Measurements from ENCODE around the gene ZFX.

GRCh38 chrX:24145303-24146186 is 4.0 kb upstream of the ZFX start:
- TF ChIP-seq, protein P1, sequence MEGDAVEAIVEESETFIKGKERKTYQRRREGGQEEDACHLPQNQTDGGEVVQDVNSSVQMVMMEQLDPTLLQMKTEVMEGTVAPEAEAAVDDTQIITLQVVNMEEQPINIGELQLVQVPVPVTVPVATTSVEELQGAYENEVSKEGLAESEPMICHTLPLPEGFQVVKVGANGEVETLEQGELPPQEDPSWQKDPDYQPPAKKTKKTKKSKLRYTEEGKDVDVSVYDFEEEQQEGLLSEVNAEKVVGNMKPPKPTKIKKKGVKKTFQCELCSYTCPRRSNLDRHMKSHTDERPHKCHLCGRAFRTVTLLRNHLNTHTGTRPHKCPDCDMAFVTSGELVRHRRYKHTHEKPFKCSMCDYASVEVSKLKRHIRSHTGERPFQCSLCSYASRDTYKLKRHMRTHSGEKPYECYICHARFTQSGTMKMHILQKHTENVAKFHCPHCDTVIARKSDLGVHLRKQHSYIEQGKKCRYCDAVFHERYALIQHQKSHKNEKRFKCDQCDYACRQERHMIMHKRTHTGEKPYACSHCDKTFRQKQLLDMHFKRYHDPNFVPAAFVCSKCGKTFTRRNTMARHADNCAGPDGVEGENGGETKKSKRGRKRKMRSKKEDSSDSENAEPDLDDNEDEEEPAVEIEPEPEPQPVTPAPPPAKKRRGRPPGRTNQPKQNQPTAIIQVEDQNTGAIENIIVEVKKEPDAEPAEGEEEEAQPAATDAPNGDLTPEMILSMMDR (conservative IDR thresholded peaks at IDR 0.05; ENCODE audit: low read length): no peak
- no peak for TF ChIP-seq EZH2phosphoT487 (IDR thresholded peaks at IDR 0.05; ENCODE audit: borderline replicate concordance)

Data from Loucy (cell line).